Mesothelial cell of epicardium (in vitro differentiated cells): ENCODE results near the gene LETM1. TPM values are rescaled to one million over a fixed set of nuclear protein-coding genes. Genes with fewer than 3 reads are reported as not detected.

Experiments used
- DNase-seq, 2 experiments: peaks; one replicate each; pipeline ENCODE4 v3.0.0; 2021; ENCODE audit warnings: low spot score in 2 of 2; ENCODE audit not compliant: unreplicated experiment in 2 of 2
- H3K27ac Mint-ChIP-seq: 2 replicates; pipeline ENCODE4 v1.8.0; 2021; ENCODE audit warnings: mixed read lengths
- H3K27me3 Mint-ChIP-seq: 2 replicates; pipeline ENCODE4 v1.8.0; 2021; ENCODE audit warnings: low read depth, mixed read lengths
- H3K36me3 Mint-ChIP-seq: 2 replicates; pipeline ENCODE4 v1.8.0; 2021; ENCODE audit warnings: mixed read lengths
- H3K4me1 Mint-ChIP-seq: 2 replicates; pipeline ENCODE4 v1.8.0; 2021; ENCODE audit warnings: mixed read lengths
- H3K4me3 Mint-ChIP-seq: 2 replicates; pipeline ENCODE4 v1.8.0; 2021; ENCODE audit warnings: mild to moderate bottlenecking, moderate library complexity, mixed read lengths
- H3K9me3 Mint-ChIP-seq: 2 replicates; pipeline ENCODE4 v1.8.0; 2021; ENCODE audit warnings: mixed read lengths
- total RNA-seq: library from RNA; stranded (reverse); gene quantifications from 3 replicates; pipeline ENCODE4 v1.2.1, GENCODE V29; 2021
- TF ChIP-seq, protein P1 (sequence below): fragments of 200-600 bp; sonication (generic); IDR thresholded peaks from one replicate; pipeline ENCODE4 v1.5.0; 2021; ENCODE audit warnings: antibody characterized with exemption; ENCODE audit not compliant: unreplicated experiment

The LETM1 gene
- total RNA-seq, 1 donor from 2014 or later = 48.7 TPM

DNA sequence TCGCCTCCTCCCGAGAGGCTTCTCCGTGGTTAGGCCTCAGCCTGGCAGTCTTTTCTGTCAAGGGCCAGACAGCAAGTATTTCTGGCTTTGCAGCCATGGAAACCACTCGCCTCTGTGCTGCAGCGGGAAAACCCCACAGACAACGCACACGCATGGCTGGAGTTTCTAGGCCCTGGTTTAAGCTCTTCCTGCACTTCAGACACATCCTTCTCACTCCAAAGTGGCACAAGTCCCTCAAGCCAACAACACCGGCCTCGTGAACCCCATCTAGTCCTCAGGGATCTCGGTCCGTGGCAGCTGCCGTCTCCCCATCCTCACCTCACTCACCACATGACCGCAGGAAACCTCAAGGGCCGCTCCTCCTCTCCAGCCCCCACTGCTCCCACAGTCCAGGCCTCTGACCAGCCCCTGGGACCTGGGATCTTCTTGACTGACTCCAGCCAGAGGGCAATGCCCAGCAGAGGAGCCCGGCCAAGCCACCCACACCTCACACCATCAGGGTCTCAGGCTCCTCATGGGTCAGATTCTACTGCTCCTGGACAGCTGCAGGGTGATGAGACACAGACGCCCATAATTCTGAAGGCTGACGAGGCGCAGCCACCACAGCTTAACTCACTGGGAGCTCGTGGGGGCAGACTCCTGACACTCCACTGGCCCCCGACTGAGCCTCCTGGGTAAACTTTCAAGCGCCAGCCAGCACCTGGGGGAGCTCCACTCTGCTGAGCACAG, 21.7 kb downstream of the LETM1 start:
- Mint-ChIP-seq H3K36me3 (peaks cover 45% of the 10 kb centered on the region), H3K9me3 (peaks cover 7% of the 10 kb centered on the region), H3K4me1 (no peaks in the 10 kb centered on the region), H3K27me3 (no peaks in the 10 kb centered on the region), H3K27ac (no peak overlapping the region), H3K4me3 (no peak overlapping the region)
- no peak for DNase-seq
- TF ChIP-seq, protein P1, sequence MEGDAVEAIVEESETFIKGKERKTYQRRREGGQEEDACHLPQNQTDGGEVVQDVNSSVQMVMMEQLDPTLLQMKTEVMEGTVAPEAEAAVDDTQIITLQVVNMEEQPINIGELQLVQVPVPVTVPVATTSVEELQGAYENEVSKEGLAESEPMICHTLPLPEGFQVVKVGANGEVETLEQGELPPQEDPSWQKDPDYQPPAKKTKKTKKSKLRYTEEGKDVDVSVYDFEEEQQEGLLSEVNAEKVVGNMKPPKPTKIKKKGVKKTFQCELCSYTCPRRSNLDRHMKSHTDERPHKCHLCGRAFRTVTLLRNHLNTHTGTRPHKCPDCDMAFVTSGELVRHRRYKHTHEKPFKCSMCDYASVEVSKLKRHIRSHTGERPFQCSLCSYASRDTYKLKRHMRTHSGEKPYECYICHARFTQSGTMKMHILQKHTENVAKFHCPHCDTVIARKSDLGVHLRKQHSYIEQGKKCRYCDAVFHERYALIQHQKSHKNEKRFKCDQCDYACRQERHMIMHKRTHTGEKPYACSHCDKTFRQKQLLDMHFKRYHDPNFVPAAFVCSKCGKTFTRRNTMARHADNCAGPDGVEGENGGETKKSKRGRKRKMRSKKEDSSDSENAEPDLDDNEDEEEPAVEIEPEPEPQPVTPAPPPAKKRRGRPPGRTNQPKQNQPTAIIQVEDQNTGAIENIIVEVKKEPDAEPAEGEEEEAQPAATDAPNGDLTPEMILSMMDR = no peak

DNA sequence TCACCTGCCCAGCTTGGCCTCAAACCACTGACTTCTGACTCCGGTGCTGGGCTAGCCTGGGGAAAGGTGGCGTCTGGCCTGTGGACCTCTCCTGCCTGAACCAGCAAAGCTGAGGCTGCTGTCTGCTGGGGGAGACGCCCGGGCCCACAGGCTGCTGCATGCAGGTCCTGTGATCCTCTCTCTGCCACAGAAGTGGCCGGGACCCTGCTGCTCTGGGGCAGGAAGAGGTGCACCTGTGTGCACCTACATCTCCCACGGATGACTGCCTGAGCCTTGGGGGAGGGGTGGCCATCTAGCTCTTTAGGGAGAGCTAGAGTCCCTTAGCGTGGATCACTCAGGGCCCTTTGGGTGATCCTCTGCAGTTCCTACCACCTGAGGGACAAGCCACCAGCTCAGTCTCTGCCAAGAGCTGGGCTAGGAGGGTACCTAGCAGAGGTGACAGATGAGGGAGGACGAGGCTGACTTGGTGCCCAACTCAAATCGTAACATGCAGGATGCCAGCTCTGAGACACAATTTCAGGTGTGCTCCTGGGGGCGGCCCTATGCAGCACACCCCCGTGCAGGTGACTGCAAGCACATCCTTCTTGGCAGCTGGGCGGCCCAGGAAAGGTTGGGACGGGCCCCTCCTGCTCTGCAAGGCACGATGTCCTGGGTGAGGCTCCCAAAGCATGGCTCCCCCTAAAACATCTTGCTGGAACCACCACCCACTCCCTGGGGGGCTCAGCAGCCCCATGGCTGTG, 22.5 kb downstream of the LETM1 start:
- no peak overlapping the region for H3K27ac Mint-ChIP-seq
- TF ChIP-seq, protein P1 = no peak
- H3K4me3 Mint-ChIP-seq = no peak overlapping the region
- peaks cover 7% of the 10 kb centered on the region for H3K9me3 Mint-ChIP-seq
- H3K27me3 Mint-ChIP-seq = no peaks in the 10 kb centered on the region
- H3K36me3 Mint-ChIP-seq = peaks cover 41% of the 10 kb centered on the region
- no peaks in the 10 kb centered on the region for H3K4me1 Mint-ChIP-seq
- DNase-seq = no peak

DNA sequence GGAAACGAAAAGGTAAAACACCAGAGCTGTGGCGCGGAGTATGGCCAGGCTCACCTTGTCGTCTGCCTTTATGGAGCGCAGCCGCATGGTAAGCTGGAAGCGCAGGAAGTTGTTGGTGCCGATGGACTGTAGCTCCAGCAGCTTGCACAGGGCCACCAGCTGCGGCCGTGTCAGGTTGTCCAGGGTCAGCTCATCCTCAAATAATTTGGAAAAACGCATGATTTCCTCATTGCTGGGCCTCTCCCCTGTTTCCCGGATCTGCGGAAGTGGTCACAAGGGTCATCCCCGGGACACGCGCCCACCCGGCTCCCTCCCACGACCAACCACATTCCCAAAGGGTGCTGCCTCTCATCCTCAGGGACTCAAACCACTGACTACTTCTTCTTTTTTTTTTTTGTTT, 23.3 kb downstream of the LETM1 start:
- no peak overlapping the region for H3K4me3 Mint-ChIP-seq
- no peaks in the 10 kb centered on the region for H3K27me3 Mint-ChIP-seq
- peaks cover 41% of the 10 kb centered on the region for H3K36me3 Mint-ChIP-seq
- no peaks in the 10 kb centered on the region for H3K4me1 Mint-ChIP-seq
- H3K27ac Mint-ChIP-seq = no peak overlapping the region
- H3K9me3 Mint-ChIP-seq = peaks cover 7% of the 10 kb centered on the region
- TF ChIP-seq, protein P1 = no peak
- DNase-seq = no peak

DNA sequence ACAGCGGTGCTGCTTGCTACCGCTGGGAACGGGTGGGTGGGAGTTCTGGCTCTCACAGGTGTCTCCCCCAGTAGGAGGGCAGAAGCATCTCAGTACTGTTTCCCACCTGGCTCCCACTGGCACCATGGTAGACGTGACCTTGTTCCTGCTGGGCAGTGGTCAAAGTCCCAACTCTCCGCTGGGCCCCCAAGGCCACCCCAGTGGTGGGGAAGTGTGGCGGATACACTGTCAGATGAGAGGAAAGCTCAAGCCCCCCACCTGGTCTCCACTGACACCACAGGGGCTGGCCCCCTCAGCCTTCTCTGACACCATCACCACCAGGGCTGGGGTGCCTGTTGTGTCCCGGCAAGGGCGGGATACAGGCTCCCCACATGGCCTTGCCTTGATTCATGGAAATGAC, 24.6 kb downstream of the LETM1 start:
- no peak overlapping the region for H3K27ac Mint-ChIP-seq
- DNase-seq = no peak
- no peaks in the 10 kb centered on the region for H3K27me3 Mint-ChIP-seq
- peaks cover 7% of the 10 kb centered on the region for H3K9me3 Mint-ChIP-seq
- TF ChIP-seq, protein P1 = no peak
- peaks cover 43% of the 10 kb centered on the region for H3K36me3 Mint-ChIP-seq
- H3K4me3 Mint-ChIP-seq = no peak overlapping the region
- H3K4me1 Mint-ChIP-seq = no peaks in the 10 kb centered on the region

DNA sequence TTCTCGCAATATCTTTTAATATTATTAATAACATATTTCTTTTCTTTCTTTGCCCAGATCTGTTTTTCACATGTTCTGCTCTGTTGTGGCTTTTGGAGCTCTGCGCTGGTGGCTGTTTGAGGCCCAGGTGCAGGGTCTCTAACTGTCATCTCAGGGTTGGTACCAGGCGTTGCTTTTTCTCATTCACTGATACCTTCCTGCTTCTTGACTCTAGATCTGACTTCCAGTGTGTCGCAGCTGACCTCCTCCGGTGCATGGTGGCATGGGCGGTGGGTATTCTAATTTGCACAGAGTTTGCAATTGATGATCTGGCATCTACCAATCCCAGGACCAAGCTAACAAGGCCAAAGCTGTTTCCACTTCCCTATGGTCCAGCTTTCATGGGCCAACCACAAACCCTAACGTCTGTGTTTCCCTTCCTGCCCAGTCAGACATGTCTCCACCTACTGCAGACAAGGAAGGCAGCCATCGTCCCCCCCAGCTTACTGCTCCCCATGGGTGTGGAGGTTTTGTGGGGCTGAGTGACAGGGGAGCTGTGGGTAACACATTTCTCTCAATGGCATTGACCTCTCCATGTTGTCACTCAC, 25.2 kb downstream of the LETM1 start:
- DNase-seq = no peak
- Mint-ChIP-seq H3K4me3 (no peak overlapping the region), H3K36me3 (peaks cover 41% of the 10 kb centered on the region), H3K4me1 (no peaks in the 10 kb centered on the region), H3K27me3 (no peaks in the 10 kb centered on the region), H3K9me3 (peaks cover 7% of the 10 kb centered on the region), H3K27ac (no peak overlapping the region)
- TF ChIP-seq, protein P1 = no peak
